ENCODE measurements around the gene CCDC93. TPM values are rescaled to one million over a fixed set of nuclear protein-coding genes. Genes with fewer than 3 reads are reported as not detected.

Gene CCDC93
- total RNA-seq, 1 experiment from 2014 or later: 31.5 TPM

DNA sequence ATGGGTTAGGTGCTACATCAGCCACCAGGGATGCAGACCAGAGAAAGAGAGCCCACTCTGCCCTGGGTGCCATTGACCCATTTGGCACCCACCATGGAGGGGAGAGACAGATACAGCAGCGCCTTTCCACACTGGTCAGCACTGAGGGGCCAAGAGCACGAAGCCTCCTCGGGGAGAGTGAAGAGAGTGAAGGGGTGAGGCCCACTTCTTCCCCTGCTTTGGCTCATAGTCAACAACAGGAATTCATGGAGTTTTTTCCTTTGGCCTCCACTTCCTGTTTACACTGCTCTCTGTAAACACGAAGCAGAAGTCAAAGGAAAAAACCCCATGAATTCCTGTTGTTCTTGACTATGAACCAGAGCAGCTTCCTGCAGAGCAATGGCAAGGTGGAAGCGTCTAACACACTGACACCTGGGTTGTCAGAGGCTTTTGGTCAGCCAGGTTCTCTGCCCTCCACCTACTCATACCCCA, 80.0 kb downstream of the CCDC93 start:
- no TSS peak for BruUV-seq (replicated peaks)
- no peak for TF ChIP-seq POLR2AphosphoS5 (IDR thresholded peaks at IDR 0.05; ENCODE audit: low read depth, low read length)
- TF ChIP-seq, protein P1, sequence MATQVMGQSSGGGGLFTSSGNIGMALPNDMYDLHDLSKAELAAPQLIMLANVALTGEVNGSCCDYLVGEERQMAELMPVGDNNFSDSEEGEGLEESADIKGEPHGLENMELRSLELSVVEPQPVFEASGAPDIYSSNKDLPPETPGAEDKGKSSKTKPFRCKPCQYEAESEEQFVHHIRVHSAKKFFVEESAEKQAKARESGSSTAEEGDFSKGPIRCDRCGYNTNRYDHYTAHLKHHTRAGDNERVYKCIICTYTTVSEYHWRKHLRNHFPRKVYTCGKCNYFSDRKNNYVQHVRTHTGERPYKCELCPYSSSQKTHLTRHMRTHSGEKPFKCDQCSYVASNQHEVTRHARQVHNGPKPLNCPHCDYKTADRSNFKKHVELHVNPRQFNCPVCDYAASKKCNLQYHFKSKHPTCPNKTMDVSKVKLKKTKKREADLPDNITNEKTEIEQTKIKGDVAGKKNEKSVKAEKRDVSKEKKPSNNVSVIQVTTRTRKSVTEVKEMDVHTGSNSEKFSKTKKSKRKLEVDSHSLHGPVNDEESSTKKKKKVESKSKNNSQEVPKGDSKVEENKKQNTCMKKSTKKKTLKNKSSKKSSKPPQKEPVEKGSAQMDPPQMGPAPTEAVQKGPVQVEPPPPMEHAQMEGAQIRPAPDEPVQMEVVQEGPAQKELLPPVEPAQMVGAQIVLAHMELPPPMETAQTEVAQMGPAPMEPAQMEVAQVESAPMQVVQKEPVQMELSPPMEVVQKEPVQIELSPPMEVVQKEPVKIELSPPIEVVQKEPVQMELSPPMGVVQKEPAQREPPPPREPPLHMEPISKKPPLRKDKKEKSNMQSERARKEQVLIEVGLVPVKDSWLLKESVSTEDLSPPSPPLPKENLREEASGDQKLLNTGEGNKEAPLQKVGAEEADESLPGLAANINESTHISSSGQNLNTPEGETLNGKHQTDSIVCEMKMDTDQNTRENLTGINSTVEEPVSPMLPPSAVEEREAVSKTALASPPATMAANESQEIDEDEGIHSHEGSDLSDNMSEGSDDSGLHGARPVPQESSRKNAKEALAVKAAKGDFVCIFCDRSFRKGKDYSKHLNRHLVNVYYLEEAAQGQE (IDR thresholded peaks at IDR 0.05; ENCODE audit: insufficient read depth in 1 of 2, low read depth in 2 of 2, low read length in 1 of 2): no peak
- no peak for TF ChIP-seq TCF7L2 (IDR thresholded peaks at IDR 0.05; ENCODE audit: low read depth, low read length)
- TF ChIP-seq, protein P2, sequence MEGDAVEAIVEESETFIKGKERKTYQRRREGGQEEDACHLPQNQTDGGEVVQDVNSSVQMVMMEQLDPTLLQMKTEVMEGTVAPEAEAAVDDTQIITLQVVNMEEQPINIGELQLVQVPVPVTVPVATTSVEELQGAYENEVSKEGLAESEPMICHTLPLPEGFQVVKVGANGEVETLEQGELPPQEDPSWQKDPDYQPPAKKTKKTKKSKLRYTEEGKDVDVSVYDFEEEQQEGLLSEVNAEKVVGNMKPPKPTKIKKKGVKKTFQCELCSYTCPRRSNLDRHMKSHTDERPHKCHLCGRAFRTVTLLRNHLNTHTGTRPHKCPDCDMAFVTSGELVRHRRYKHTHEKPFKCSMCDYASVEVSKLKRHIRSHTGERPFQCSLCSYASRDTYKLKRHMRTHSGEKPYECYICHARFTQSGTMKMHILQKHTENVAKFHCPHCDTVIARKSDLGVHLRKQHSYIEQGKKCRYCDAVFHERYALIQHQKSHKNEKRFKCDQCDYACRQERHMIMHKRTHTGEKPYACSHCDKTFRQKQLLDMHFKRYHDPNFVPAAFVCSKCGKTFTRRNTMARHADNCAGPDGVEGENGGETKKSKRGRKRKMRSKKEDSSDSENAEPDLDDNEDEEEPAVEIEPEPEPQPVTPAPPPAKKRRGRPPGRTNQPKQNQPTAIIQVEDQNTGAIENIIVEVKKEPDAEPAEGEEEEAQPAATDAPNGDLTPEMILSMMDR (IDR thresholded peaks at IDR 0.05): no peak
- TF ChIP-seq SIN3A (IDR thresholded peaks at IDR 0.05; ENCODE audit: borderline replicate concordance, insufficient read depth, low read depth, low read length): no peak
- ChIA-PET CTCF (no interaction called here), POLR2A (no interaction called here)
- ATAC-seq (no peak), DNase-seq (ENCODE audit: low read depth, low spot score) (no peak)
- Histone ChIP-seq H3K4me1 (ENCODE audit: control insufficient read depth, insufficient read depth, low read length) (no peaks in the 10 kb centered on the region), H3K9me3 (ENCODE audit: control insufficient read depth, insufficient read depth, low read depth, low read length) (no peaks in the 10 kb centered on the region), H3K27ac (ENCODE audit: low read length) (no peak overlapping the region), H3K36me3 (ENCODE audit: control insufficient read depth, insufficient read depth, low read length) (peaks cover 2% of the 10 kb centered on the region; the same call in 1 of the 2 replicates), H3K4me3 (ENCODE audit: low read depth in 2 of 2, low read length in 2 of 2) (no peak overlapping the region), H3K27me3 (ENCODE audit: control insufficient read depth, insufficient read depth, low read length) (no peaks in the 10 kb centered on the region)
- intact Hi-C loops (cut with micrococcal nuclease; ENCODE audit: unreplicated experiment) (no loop called here), in situ Hi-C loops (cut with HindIII; ENCODE audit: low pct_unique_long_range_greater_than_20kb, low sequenced_read_pairs) (no loop called here)

DNA sequence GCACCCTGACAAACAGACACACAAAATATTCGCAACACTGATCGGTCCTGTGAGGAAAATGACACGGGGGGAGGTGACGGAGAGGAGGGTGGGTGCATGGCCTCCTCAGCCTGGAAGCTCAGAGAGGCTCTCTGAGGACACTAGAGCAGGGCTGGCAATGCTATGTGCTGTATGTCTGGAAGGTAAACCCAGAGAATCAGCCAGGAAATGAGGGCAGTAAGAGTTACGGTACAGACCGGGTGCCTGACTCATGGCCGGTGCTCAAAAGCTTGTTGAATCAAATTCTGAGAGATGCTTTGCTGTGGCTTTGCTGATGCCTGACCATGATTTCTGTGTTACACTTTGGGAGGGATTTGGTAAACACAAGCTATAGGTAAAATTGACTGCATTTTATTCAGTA, 81.9 kb downstream of the CCDC93 start:
- Histone ChIP-seq H3K9me3 (ENCODE audit: control insufficient read depth, insufficient read depth, low read depth, low read length) (no peaks in the 10 kb centered on the region), H3K27me3 (ENCODE audit: control insufficient read depth, insufficient read depth, low read length) (no peaks in the 10 kb centered on the region), H3K27ac (ENCODE audit: low read length) (no peak overlapping the region), H3K36me3 (ENCODE audit: control insufficient read depth, insufficient read depth, low read length) (peaks cover 2% of the 10 kb centered on the region; the same call in 1 of the 2 replicates), H3K4me1 (ENCODE audit: control insufficient read depth, insufficient read depth, low read length) (no peaks in the 10 kb centered on the region), H3K4me3 (ENCODE audit: low read depth in 2 of 2, low read length in 2 of 2) (no peak overlapping the region)
- intact Hi-C loops (cut with micrococcal nuclease; ENCODE audit: unreplicated experiment): no loop called here
- CTCF ChIA-PET: no interaction called here
- TF ChIP-seq, protein P1 (IDR thresholded peaks at IDR 0.05; ENCODE audit: insufficient read depth in 1 of 2, low read depth in 2 of 2, low read length in 1 of 2): no peak
- BruUV-seq (replicated peaks): no TSS peak
- ATAC-seq: no peak
- in situ Hi-C loops (cut with HindIII; ENCODE audit: low pct_unique_long_range_greater_than_20kb, low sequenced_read_pairs): no loop called here
- no peak for DNase-seq (ENCODE audit: low read depth, low spot score)
- POLR2A ChIA-PET: no interaction called here
